ENCODE results near the gene MCF2L2. TPM values are rescaled to one million over a fixed set of nuclear protein-coding genes. Genes with fewer than 3 reads are reported as not detected.

Gene MCF2L2
- total RNA-seq, 1 donor from 2014 or later, result 0.72 TPM

DNA sequence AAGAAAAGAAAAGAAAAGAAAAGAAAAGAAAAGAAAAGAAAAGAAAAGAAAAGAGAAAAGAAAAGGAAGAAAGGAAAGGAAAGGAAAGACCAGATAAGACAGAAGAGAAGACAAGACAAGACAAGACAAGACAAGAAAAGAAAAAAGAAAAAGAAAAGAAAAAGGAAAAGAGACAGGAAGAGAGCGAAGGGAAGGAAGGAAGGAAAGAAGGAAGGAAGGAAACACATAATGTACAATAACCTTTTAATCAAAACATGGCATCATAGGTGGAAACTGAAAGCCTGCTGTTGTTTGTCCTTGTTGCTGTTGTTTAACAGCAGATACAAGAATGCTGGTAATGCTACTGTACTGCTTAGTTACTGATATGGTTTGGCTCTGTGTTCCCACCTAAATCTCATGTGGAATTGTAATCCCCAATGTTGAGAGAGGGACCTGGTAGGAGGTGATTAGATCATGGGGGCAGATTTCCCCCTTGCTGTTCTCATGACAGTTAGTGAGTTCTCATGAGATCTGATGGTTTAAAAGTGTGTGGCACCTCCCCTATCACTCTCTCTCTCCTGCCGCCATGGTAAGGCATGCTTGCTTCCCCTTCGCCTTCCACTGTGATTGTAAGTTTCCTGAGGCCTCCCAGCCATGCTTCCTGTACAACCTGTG lies 67.3 kb downstream of the MCF2L2 start:
- no peak for ATAC-seq

DNA sequence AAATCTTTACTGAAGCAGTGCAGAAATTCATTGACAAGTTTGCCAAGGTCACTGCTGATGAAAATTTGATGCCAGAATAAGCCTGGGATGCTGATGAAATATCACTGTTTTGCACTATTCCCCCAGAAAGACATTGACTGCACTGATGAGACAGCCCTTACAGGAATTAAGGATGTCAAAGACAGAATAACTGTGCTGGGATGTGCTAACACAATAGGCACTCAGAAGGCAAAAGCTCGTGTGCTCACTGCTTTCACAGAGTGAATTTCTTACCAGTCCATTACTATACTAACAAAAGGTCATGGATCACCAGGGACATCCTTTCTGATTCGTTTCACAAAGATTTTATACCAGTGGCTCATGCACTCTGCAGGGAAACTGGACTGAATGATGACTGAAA lies 69.4 kb downstream of the MCF2L2 start:
- ATAC-seq, result no peak

DNA sequence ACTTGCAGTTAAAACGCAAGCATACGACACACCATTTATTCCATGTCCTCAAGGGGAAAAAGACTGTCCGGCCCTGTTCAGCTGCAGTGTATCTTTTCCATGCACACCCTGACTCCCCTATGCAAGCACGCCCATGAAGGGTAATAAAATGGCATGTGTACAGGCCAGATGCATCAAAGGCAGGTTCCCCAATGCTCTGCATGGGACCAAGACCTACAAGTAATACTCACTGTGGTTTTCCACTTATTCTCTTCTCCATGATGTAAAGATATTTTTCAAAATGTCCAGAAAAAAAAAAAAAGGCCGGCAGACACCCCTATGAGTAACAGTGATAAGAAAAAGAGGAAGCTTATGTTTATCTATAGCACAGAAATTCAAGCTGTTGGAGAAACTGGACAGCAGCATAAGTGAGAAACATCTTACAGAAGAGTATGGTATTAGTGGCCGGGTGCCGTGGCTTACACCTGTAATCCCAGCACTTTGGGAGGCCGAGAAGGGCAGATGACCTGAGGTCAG lies 70.8 kb downstream of the MCF2L2 start:
- no peak for ATAC-seq

DNA sequence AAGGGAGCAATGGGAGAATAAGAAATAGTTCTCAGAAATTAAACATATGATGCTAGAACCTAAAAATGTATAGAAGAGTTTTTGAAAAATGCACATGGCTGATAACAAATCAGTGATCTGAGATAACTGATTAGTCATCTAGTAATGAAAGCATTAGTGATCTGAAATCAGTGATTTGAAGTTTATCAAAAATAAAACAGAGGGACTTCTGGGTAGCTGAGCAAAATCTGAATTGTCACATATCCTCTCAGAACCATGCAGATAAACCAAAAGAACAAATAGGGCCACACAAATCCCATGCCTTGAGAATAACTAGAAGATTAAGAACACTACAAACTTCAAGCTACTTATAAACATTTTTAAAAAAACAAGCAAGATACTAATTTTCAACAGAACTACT lies 71.5 kb downstream of the MCF2L2 start:
- no peak for ATAC-seq

DNA sequence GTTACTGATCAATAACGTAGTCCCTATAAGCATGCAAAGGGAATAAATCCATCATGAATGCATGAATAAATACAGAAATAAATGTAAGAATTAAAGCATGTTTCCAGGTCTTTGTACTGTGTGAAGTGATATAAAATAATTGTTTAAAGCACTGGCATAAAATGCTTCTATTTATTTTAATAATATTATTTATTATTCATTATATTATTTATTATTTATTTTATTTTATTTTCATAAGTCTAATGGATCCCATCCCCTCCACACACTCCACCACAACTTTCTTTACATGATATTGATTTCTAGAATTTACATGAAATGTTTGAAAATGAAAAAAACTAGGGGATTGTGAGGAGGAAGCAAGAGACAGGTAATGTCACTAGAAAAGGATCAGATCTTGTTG lies 73.5 kb downstream of the MCF2L2 start:
- ATAC-seq, result no peak

DNA sequence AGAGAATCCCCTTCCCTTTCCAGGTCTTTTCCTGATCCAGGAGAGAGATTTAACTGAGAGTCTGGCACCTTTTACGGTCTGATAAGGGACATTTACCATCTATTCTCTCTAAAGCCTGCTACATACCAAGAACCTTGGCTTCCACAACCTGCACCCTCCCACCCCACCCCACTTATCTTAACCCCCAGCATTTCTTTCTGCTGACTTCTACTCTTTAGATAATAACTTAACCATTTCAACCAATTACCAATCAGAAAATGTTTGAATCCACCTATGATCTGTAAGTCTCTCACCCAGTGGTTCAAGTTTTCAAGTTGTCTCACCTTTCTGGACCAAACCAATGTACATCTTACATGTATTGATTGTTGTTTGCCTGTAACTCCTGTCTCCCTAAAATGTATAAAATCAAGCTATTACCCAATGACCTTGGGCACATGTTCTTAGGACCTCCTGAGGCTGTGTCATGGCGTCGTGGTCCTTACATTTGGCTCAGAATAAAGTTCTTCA lies 74.0 kb downstream of the MCF2L2 start:
- ATAC-seq, result no peak

DNA sequence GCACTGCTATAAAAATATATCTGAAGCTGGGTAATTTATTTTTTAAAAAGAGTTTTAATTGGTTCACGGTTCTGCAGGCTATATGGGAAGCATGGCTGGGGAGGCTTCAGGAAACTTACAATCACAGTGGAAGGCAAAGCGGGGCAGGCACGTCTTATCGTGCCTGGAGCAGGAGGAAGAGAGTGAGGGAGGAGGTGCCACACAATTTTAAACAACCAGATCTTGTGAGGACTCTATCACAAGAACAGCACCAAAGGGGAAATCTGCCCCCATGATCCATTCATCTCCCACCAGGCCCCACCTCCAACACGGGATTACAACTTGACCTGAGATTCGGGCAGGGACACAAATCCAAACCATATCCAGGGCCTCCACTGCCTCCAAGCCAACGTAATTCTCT lies 75.0 kb downstream of the MCF2L2 start:
- ATAC-seq, result no peak

DNA sequence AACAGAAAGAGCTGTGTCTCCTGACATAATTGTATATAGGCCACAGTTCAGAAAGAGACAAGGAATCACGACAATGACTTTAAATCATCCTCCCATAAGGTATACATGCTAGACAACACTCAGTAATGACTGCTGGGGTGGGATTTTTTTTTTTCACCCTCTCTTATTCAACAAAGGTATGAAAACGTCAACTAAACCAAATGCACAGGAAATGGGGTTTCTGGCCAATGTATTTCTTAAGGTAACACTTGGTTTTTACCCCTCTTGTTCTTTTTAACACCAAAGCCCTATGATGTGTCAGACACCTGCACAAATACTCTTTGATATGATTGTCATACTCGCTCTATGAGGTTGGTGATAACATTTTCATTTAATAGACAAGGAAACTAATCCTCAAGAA lies 78.3 kb downstream of the MCF2L2 start:
- no peak for ATAC-seq

DNA sequence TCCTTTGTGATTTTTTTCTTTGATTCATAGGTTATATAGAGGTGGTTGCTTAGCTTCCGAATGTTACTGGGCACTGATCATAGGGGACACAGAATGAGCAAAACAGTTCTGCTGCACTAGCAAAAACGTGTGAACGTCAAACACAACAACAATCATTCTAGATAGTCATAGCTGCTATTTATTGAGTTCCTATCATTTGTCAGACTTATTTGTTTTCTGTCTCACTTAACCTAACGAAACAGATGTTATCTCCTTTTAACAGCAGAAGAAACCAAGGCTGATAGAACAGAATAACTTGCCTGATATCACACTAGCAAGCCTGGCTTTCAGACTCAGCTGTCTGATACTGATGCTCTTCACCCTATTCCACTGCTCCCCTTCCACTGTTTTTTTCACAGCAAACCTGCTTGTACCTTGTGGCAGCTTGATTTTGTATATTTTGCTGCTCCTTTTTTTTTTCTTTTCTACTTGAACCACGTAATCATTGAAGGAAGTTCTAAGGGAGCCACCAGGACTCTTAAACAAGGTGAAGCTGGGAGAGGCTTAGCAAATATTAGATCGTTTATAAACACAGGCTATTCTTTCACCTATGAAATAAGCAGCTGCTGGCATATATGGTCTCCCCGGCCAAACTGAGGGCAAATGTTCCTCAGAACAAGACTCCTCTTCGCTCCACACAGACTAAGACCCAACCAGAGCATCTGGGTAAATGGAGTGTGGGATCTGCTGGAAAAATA lies 78.8 kb downstream of the MCF2L2 start:
- no peak for ATAC-seq

DNA sequence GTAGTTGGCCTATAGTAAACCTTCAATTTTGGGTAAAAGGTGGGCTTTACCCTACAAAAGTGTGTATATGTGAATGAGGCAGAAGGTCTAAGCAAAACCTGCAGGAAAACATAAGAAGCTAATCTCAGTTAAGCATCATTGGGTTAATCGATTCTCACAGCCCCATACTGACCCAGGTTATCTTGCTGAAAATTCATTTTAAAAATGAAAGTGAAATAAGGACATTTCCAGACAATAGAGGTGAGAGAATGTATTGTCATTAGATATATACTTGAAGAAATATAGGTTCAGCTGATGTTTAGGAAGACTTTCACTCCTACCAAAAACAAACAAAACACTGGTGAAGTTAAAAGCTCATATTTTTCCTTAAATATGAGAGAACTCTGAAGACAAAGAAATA lies 85.6 kb downstream of the MCF2L2 start:
- ATAC-seq, result no peak

DNA sequence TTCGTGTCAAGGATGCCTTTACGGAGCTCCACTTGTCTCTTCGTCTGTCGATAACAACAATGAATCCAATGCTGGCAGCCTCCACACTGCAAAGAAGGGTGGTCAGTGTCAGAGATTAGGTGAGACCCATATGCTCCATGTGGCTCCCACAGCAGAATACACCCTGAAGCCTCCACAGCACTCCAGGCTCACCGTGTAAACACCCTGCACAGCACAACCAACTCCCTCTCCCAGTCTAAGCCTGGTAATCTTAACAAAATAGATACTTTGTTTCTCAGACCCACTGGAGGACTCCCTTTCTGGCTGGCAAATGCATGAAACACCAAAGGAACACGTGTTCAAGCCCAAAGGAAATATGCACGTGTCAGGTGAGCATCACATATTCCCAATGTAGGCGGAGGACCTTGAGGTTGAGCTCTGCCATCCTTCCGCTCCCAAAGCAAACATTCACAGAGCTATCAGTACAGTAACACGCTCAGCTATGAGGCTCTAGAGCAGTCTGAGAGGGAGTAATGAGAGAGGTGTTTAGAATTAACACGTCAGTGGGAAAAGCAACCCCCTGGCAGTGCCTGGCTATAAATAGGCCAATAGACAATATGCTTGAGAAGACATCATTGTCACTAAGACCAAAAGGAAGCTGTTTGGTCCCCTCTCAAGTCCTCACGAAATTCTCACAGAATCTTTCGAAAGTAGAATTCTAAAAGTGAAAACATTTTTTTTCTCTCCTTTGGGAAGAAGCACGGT lies 86.7 kb downstream of the MCF2L2 start:
- ATAC-seq, result no peak

DNA sequence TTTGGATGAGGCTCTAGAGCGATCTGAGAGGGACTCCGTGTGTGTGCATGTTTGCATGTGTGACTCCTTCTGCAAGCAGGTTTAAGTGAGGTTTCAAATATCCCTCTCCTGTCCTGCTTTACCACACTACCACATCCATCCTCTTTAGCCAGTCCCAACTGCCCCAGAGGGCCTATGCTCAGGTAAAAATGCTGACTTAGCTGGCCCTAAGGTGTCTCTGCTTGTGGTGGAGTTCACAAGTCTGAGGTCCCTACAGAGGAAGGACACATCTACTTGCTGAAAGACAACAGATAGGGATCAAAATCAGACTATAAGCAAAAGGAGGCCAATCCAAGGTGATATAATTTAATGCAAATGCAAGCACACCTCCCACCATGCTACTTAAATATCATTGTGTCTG lies 88.2 kb downstream of the MCF2L2 start:
- no peak for ATAC-seq

DNA sequence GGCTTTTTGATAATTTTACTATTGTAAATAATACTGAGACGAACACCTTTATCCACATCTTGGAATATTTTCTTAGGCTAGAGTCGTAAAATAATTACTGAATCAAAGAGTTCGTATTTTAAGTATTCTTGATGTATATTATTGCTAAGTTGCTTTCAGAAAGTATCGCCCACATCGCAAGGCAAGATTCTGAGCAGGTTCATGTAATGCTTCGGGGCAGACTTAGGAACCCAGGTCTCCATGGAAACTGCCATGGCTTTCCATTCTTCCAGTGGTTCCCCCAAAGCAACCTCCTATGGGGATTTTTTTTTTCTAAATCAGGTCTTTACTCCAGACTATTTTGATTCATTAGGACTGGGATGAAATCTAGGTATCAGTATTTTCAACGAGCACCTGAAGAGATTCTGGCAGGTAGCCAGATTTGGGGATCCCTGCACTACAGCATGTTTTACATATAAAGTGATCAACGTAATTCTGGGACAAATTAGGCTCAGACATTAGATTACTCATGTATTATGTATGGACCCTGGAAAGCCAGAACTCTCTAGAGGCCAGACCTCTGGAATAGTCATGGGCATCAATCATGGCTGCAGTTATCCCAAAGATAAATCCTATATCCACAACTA lies 88.8 kb downstream of the MCF2L2 start:
- ATAC-seq, result no peak

DNA sequence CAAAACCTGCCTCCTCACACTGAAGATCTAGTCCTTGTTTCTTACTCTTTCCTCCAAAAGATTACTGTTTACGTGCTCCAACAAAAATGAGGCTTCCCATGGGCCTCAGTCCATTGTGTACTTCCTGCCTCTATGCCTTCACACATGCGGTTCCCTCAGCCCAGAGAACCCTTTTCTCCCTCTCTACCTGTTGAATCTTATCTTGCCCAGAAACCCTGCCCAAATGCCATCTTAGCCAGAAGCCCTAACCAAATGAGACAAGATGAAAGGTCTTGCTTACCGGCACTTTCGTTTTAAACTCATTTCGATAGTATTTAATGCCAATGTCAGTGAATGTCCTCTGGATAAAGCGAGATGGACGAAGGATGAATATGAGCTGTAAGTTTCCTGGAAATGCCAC lies 89.9 kb downstream of the MCF2L2 start:
- no peak for ATAC-seq

DNA sequence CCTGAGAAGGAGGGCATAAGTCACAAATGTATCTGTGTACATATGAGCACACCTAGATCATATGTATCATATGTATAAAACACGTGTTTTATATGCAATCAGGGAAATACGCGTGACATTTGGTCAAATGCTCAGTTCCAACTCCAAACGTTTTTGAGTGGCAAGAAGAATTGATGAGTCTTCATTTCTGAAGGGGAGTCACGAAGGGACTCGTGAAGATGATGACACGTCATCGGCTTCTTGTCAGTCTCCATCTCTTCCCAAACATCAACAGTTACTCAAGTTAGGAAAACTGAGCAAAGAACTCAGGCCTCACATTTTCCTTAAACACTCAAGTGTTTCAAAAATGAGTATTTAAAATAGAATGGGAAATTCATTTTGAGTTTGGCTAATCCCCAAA lies 95.9 kb downstream of the MCF2L2 start:
- no peak for ATAC-seq

DNA sequence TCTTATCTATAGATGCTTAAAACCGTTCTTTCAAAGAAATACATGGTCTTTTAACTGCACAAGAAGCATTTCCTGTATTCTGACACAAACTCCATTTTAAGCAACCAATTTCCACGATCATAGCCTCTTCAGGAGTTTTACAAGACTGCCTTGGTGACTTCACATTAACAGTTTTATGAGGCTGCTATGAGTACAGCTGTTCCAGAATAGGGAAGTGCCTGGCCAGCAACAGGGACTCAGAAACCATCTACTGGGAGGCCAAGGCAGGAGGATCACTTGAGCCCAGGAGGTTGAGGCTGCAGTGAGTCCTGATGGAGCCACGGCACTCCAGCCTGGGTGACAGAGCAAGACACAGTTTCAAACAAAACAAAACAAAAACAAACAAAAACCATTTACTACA lies 96.9 kb downstream of the MCF2L2 start:
- no peak for ATAC-seq

DNA sequence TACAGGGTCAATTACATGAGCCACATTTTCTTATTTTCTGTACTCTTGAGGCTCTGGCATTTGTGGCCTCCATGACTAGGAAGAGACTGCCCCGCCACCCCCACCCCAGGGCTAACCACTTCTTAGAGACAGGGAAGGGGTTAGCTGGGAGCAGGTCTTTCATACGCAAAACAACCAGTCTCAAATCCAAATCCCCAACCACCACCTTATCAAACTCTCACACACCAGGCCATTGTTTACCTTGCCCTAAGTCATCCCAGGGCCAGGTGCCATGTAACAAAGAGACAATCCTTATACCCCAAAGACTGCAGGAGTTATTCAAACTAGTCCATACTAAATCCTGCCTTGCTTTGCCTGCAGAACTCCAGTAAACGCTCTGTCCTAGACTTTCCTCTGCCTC lies 97.5 kb downstream of the MCF2L2 start:
- ATAC-seq, result no peak

DNA sequence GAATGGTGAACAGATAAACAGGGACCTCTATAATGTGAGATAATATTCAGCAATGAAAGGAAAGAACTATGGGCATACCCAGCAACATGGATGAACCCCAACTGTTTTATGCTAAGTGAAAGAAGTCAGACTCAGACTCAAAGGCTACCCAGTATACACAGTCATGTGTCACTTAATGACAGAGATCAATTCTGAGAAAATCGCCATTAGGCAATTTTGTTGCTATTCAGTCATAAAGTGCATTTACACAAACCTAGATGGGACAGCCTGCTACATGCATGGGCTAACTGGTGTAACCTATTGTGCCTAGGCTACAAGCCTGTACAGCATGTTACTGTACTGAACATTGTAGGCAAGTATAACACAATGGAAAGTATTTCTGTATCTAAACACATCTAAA lies 98.9 kb downstream of the MCF2L2 start:
- no peak for ATAC-seq

DNA sequence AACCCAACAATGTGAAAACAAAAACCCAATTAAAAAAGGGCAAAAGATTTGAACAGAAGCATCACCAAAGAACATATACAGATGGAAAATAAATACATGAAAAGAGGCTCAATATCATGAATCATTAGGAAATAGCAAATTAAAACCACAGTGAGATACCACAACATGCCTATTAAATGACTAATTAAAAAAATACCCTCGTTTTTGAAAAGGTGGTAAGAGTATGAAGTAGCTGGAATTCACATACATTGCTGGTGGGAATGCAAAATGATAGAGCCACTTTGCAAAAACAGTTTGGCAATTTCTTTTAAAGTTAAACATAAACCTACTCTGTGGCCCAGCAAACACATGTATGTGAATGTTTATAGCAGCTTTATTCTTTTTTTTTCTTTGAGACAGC lies 99.6 kb downstream of the MCF2L2 start:
- no peak for ATAC-seq

DNA sequence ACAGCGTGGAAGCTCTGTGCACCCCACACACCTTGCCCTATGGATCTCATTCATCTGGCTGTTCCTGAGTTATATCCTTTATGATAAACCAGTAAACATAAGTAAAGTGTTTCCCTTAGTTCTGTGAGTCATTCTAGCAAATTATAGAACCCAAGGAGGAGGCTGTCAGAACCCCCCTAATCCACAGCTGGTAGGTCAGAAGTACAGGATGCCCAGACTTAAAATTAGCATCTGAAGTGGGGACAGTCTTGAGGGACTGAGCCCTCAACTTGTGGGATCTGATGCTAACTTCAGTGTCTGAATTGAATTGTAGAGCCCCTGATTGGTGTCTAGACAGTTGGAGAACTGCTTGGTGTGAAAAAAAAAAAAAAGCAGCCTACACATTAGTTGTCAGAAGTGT lies 100.3 kb downstream of the MCF2L2 start:
- no peak for ATAC-seq

DNA sequence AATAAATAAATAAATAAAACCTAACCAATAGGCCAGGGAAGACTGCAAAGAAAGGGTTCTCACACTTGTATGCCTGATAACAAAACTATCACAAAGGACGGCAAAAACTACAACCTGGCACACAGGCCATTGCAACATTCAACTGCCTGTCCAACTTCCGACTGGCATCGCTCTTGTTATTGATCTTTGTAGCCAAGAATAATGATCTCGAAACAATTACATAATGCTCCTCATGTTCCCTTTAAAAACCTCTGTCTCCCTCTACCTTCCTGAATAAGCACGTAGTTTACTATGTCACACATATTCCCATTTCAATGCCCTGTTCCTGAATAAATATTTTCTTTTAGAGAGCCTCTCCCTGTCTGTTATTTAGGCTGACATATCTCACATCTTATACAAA lies 101.1 kb downstream of the MCF2L2 start:
- ATAC-seq, result no peak

DNA sequence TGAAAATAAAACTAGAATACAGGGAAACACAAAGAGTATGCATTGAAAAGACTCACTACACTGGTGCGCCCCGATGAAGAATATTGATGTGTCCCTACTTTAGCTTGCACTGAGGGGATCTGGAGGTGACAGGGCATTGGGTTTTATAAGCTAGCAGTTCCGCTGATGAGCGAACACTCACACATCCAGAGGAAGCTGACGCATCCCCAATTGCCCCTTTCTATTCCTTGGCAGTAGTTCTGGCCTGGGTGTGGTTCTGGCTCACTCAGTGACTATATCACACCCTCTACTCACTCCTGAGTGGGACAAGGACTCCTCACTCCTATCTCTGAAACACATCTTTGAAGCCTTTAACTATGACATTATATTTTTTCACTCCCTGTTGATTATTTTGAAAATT lies 104.3 kb downstream of the MCF2L2 start:
- peak; percentile 79 for ATAC-seq

DNA sequence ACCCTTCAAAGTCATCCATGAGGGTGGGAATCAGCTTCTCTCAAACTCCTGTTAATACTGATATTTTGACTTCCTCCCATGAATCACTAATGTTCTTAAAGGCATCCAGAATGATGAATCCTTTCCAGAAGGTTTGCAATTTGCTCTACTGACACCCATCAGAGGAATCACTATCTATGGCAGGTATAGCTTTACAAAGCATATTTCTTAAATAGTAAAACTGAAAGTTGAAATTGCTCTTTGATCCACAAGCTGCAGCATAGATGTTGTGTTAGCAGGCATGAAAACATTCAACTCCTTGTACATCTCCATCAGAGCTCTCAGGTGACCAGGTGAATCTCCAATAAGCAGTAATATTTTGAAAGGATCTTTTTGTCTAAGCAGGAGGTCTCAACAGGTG lies 109.0 kb downstream of the MCF2L2 start:
- no peak for ATAC-seq

Data from esophagus mucosa (tissue), 1 donor.